ENCODE results near the gene ZNF385B.

GRCh38 chr2:179604598-179604997 lies 256.8 kb downstream of the ZNF385B start:
- no peak for TF ChIP-seq CTCF (IDR thresholded peaks at IDR 0.05; ENCODE audit: poor library complexity, severe bottlenecking)
- TF ChIP-seq POLR2AphosphoS5 (IDR thresholded peaks at IDR 0.05) = no peak
- TF ChIP-seq RAD21 (conservative IDR thresholded peaks at IDR 0.05) = no peak
- no peak for TF ChIP-seq TAF1 (IDR thresholded peaks at IDR 0.05; ENCODE audit: low read depth)
- TF ChIP-seq EZH2 (IDR thresholded peaks at IDR 0.05; ENCODE audit: borderline replicate concordance, insufficient read depth, low read length, poor library complexity, severe bottlenecking) = no peak
- no peak for TF ChIP-seq EP300 (conservative IDR thresholded peaks at IDR 0.05; ENCODE audit: poor library complexity, severe bottlenecking)
- TF ChIP-seq SMC3 (conservative IDR thresholded peaks at IDR 0.05; ENCODE audit: poor library complexity) = no peak

Data from neural cell (in vitro differentiated cells).